Measurements from ENCODE around the gene IQSEC1. TPM values are rescaled to one million over a fixed set of nuclear protein-coding genes. Genes with fewer than 3 reads are reported as not detected.

The IQSEC1 gene
- total and polyA plus RNA-seq, 2 of the 8 experiments (the other 6 are each of a cell fraction or from before 2014, with no cell fraction given), result 6.8 to 28.8 TPM

DNA sequence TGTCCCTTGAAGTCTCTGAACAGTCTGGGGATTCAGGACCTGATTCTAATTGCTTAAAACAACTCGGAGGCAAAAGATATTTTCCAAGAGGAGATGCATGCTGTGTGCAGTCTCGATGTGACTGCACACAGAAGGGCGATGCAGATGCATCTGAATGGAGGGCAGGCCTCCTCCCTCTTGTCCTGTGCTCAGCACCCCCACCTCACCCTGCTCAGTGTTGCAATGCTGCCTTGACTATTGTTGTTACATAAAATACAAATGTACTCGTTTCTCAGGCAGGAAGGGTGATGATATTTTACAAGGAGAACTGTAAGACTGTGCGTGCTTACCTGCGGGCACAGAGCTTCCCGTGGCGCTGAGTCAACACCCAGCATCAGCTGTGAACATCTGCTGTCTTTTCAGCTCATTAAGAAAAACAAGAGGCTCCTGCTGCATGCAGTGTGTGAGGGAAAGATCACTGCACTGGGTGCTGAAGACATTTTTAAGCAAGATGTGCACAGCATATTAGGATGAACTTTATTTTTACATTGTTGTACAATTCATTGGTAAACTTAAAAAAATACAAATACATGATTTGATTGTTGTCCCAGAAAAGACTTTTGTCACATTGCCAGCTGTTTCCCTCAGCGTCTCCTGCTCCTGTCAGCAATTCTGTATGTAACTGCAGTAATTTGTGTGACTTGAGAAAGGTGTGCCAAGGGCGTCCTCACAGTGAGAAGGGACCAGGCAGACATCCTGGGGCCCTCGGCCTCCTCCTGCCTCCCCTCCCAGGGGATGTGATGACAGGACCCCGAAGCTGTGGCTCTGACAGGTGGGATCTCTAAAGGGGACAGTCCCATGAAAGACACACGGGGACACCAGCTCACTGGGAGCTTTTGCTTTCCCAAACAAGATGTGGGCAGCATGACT, 175.6 kb downstream of the IQSEC1 start:
- Histone ChIP-seq H3K23ac (ENCODE audit: insufficient read length) (no peak overlapping the region), H2AFZ (ENCODE audit: low read length) (no peak overlapping the region), H4K8ac (ENCODE audit: extremely low read depth, insufficient read depth, low read length) (no peak overlapping the region), H2AK5ac (ENCODE audit: low read depth, low read length) (no peak overlapping the region), H3K79me2 (ENCODE audit: control insufficient read depth in 1 of 2, insufficient read depth in 2 of 2, low read length in 2 of 2) (no peaks in the 10 kb centered on the region), H3K27ac (ENCODE audit: low read depth, low read length) (no peak overlapping the region), H2BK12ac (ENCODE audit: low read depth, low read length) (no peak overlapping the region), H2BK20ac (ENCODE audit: low read length) (no peak overlapping the region), H3K27me3 (replicated peaks in 1 of 4; ENCODE audit: control insufficient read depth in 3 of 4, extremely low read depth in 1 of 4, insufficient read depth in 3 of 4, low read length in 3 of 4) (no peaks in the 10 kb centered on the region; a peak in 2 of 7 replicates), H3K9me3 (ENCODE audit: insufficient read depth in 2 of 2, low read depth in 1 of 2, low read length in 1 of 2) (no peaks in the 10 kb centered on the region), H3K14ac (ENCODE audit: insufficient read length) (no peak overlapping the region), H3K23me2 (ENCODE audit: low read depth, low read length) (peaks cover under 1% of the 10 kb centered on the region; the same call in 1 of the 2 replicates), H3K9ac (replicated peaks in 1 of 4; ENCODE audit: extremely low read depth in 1 of 4, low read depth in 3 of 4, low read length in 3 of 4) (no peak overlapping the region), H4K20me1 (replicated peaks in 1 of 2; ENCODE audit: control insufficient read depth in 1 of 2, insufficient read depth in 2 of 2, low read length in 2 of 2) (peaks cover 0 to 4% of the 10 kb centered on the region in 2 experiments), H3K18ac (ENCODE audit: extremely low read depth, low read length) (no peak overlapping the region), H3K4me1 (replicated peaks in 1 of 4; ENCODE audit: control insufficient read depth in 3 of 4, insufficient read depth in 4 of 4, low read length in 3 of 4) (no peaks in the 10 kb centered on the region; a peak in 1 of 7 replicates), H4K5ac (ENCODE audit: insufficient read length, low read depth, low read length) (no peak overlapping the region), H3K4ac (replicated peaks; ENCODE audit: insufficient read length, low read depth, low read length) (no peak overlapping the region), H2BK120ac (replicated peaks; ENCODE audit: low read depth, low read length) (no peak overlapping the region), H3K79me1 (ENCODE audit: low read depth, low read length) (no peaks in the 10 kb centered on the region), H3K4me3 (ENCODE audit: extremely low read depth in 1 of 4, insufficient read depth in 2 of 4, low read depth in 3 of 4, low read length in 4 of 4) (no peak overlapping the region), H3K4me2 (ENCODE audit: insufficient read depth in 1 of 2, low read depth in 2 of 2, low read length in 2 of 2) (no peak overlapping the region), H3K36me3 (ENCODE audit: control insufficient read depth in 2 of 4, insufficient read depth in 4 of 4, low read length in 3 of 4) (peaks cover 0 to 8% (median 0%) of the 10 kb centered on the region in 4 experiments; a peak in 2 of 8 replicates), H4K91ac (replicated peaks; ENCODE audit: insufficient read length, low read length) (no peak overlapping the region), H2BK15ac (ENCODE audit: low read length) (no peak overlapping the region), H3K56ac (replicated peaks; ENCODE audit: insufficient read length, low read depth, low read length) (no peak overlapping the region), H2BK5ac (ENCODE audit: low read depth, low read length) (no peak overlapping the region)
- WGBS, 2 experiments (ENCODE audit: extremely low coverage in 1 of 2, insufficient coverage in 1 of 2, insufficient read length in 1 of 2, insufficient replicate concordance in 2 of 2, low coverage in 1 of 2, low lambda C conversion rate in 2 of 2, missing lambda C conversion rate in 1 of 2), result 85% methylated on average over 13 of the region's 13 CpGs; no CpG with 5 or more reads in 1 of the 2 experiments
- FAIRE-seq (no peak), DNase-seq (ENCODE audit: low read depth in 1 of 2, low spot score in 2 of 2) (no peak)
- CTCF ChIA-PET (ENCODE audit: partially characterized antibody), result interaction anchor here (0.5 to 7.6 kb wide), 11 partner anchors 7 to 85 kb away, joined by 3 to 45 read pairs (median 7); no protein-coding TSS in a partner anchor
- TF ChIP-seq NRF1 (IDR thresholded peaks at IDR 0.05; ENCODE audit: low read depth, low read length), result no peak
- no peak for TF ChIP-seq SP1 (IDR thresholded peaks at IDR 0.05; ENCODE audit: low read depth, low read length)
- TF ChIP-seq CTBP2 (IDR thresholded peaks at IDR 0.05; ENCODE audit: borderline replicate concordance, insufficient read depth, insufficient read length, low read length), result no peak
- no peak for TF ChIP-seq FOSL1 (IDR thresholded peaks at IDR 0.05; ENCODE audit: insufficient read depth, low read depth, low read length)
- TF ChIP-seq POLR2AphosphoS5 (IDR thresholded peaks at IDR 0.05; ENCODE audit: low read depth, low read length), result no peak
- TF ChIP-seq CHD2 (IDR thresholded peaks at IDR 0.05; ENCODE audit: low read length), result no peak
- no peak for TF ChIP-seq NANOG (IDR thresholded peaks at IDR 0.05; ENCODE audit: insufficient read depth, low read depth, low read length, poor library complexity, severe bottlenecking)
- POLR2A ChIA-PET (ENCODE audit: partially characterized antibody), result interaction anchor here (0.7 to 1.1 kb wide), 4 partner anchors 20 to 67 kb away, joined by 3 read pairs; no protein-coding TSS in a partner anchor
